HG03196 (cell line): Measurements from ENCODE around the gene TTLL6.
"Not testable (repeated sequence)": the region's sequence is repeated elsewhere in the genome, so short reads cannot be mapped to it uniquely, and the experiment has no call there.

Experiments used
- ATAC-seq: cut with Tn5 transposase; IDR thresholded peaks from one replicate; pipeline ENCODE4 v1.9.1; 2021; ENCODE audit not compliant: unreplicated experiment

TTLL6 gene

GRCh38 chr17:48724251-48725003 is 92.6 kb downstream of the TTLL6 start:
- ATAC-seq, result no peak

GRCh38 chr17:48723423-48724250 is 93.4 kb downstream of the TTLL6 start:
- no peak for ATAC-seq

- no peak for ATAC-seq
Observed at GRCh38 chr17:48722915-48723422, 94.1 kb downstream of the TTLL6 start, which contains the start of gene PRAC2. Gene PRAC2 (plus strand): TSS chr17:48723185. CDS start chr17:48724411, 1,226 bp downstream.

- ATAC-seq, result no peak
Observed at GRCh38 chr17:48722201-48722907, 94.7 kb downstream of the TTLL6 start, which contains the start of gene PRAC1. Gene PRAC1 (minus strand): TSS chr17:48722518. CDS start chr17:48722392, 126 bp downstream.

GRCh38 chr17:48721009-48721402 is 96.0 kb downstream of the TTLL6 start:
- no peak for ATAC-seq

- no peak for ATAC-seq
Observed at GRCh38 chr17:48720266-48721008, 96.6 kb downstream of the TTLL6 start.

GRCh38 chr17:48719642-48720265 is 97.3 kb downstream of the TTLL6 start:
- ATAC-seq, result no peak

GRCh38 chr17:48718761-48719641 is 98.0 kb downstream of the TTLL6 start:
- no peak for ATAC-seq

- ATAC-seq, result no peak
Observed at GRCh38 chr17:48718227-48718760, 98.7 kb downstream of the TTLL6 start.

GRCh38 chr17:48717367-48718226 is 99.4 kb downstream of the TTLL6 start:
- ATAC-seq, result no peak

GRCh38 chr17:48716549-48716948 is 100.5 kb downstream of the TTLL6 start:
- not testable (repeated sequence) for ATAC-seq

- no peak for ATAC-seq
Observed at GRCh38 chr17:48715496-48716399, 101.3 kb downstream of the TTLL6 start.
